NCI-H226 (cell line): ENCODE measurements around the gene CFAP97D2.

Experiments
- DNase-seq: peaks from one replicate; pipeline ENCODE4 v3.0.0-alpha.2; 2015

Gene CFAP97D2

DNA sequence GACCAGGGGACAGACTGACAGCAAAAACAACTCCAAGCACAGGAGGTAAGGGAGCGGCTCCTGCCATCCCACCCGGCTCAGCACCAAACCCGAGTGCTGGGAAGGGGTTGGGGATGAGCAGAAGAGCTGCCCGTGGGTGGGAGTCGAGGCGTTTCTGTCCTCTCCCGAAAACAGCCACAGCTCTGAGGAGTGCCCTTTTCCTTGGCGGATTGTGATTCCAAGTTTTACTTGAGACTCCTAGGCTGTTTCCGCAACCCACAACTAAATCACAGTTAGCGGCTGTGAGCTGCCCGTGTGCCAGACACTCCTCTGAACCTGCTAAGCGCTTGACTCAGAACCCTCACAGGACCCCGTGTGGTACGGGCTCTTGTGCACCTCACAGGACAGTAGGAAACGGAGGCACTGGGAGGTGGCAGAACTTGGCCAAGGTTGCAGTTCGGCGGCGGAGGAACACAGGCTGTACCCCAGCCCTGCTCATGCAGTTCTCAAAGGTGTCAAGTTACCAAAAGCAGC, 21.4 kb downstream of the CFAP97D2 start:
- no peak for DNase-seq

DNA sequence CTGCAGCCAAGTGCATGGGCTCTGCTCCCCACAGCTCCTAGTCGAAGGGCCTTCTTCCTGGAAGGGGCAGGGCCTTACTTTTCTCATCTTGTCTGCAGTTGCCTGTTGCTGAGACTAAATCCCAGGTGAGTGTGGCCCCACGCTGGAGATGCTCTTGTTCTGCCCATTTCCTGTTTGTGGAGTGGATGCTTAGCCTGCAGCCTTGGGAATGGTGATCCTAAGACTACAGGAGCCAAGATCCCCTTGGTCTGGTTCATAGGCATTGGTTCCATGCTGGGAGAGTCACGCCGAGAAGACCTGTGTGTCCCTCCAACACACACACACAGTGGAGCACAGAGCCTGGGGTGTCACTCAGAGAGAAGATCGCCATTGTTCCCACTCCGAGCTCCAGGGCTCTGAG, 23.5 kb downstream of the CFAP97D2 start:
- no peak for DNase-seq

DNA sequence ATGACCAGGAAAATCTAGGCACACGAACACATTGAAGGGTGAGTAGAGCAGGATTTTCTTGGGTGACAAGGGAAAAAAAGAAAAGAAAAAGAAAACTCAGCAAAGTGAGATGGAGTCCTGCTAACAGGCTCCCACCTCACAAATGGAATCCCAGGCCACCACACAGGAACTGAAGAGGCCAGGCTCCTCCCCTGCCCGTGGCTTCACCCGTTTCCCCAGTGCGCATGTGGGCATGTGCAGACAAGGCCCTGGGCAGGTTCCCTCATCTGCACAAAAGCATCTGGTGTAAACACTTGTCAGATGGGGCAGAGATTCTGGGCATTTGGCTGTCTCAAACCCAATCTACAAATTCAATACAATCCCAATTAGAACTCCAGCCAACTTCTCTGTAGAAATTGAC, 24.5 kb downstream of the CFAP97D2 start:
- DNase-seq: no peak

DNA sequence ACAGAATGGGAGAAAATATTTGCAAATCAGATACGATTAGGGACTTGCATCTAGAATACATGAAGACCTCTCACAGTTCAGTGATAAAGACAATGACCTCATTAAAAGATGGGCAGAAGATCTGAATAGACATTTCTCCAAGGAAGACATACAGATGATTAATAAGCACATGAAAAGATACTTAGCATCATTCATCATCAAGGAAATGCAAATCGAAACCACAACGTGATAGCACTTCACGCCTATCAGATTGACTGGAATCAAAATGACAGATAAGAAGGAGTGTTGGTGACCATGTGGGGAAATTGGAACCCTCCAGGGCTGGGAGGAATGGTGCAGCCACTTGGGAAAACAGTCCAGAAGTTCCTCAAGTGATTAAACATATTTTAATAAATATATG, 25.8 kb downstream of the CFAP97D2 start:
- no peak for DNase-seq

DNA sequence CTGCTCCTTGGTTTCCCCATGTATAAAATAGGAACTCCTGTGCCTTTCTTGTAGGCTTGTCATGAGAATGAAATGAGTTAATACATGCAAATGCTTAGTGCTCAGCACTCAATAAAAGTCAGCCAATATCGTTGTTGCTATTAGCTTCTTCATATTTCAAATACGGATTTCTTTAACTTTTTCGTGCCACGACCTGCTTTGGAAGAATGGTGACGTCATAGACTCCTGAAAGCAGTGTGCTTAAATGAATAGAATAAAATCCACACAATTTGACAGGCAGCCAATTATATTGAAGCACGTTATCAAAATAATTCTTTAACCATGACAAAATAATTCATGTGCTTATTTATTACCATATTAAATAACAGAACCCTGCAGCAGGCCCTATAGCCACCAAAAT, 29.1 kb downstream of the CFAP97D2 start:
- no peak for DNase-seq

DNA sequence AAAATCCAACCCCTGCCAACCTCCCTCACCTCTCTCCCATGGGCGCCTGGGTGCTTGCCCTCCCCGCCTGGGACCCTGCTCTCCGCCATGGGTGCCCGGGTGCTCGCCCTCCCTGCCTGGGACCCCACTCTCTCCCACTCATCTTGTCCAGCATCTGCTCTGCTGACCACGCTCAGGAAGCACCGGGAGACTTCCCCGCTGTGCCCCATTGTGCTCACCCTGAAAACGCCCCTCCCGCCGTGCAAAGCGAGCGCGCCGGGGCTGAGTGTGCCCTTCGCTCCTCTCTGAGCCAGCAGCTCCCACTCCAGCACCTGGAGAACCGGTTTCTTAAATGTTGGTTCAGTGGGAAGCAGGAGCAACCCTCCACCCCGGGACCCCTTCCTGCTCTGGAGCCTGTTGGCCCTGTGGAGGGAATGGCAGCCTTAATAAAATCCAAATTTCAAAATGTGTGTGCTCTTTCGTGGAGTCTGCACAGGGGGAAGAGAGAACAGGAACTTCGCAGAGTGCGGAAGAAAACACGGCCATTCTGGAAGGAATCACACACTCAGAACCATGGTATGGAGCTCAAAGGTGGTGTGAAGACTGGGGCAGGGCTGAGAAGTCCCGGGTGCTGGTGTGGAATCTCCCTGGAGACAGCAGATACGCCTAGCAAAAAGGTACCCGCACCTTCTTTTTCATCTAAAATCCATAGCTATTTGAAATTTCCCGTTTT, 32.5 kb downstream of the CFAP97D2 start:
- DNase-seq: no peak

DNA sequence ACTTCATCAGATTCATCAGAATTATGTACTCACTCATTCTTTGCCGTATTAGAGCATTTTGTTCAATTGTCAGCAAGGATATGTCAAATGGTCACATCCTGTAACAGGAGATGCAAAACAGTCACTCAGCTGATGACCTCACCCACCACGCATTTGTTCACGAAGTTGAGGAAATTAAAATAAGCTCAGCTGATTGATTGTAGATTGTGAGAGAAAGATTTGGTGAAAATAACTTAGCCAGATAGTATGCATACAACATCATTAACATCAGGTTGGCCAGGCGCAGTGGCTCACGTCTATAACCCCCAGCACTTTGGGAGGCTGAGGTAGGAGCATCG, 33.1 kb downstream of the CFAP97D2 start:
- DNase-seq: no peak

DNA sequence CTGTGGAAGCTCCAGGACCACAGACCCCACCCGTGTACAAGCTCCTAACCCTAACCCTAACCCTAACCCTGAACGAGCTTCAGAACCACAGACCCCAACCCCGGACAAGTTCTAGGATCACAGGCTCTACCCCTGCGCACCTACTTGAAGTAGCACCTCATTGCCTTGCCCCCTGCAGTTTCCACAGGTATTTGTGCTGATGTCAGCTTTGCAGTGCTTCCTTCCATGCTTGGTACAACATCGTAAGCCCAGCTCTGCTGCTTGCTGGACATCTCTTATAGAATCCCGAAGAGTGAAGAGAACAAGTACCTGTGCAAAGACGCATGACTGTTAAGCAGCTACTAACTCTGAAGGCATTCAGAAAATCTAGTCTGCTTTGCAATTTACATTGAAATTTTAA, 34.9 kb downstream of the CFAP97D2 start:
- no peak for DNase-seq

DNA sequence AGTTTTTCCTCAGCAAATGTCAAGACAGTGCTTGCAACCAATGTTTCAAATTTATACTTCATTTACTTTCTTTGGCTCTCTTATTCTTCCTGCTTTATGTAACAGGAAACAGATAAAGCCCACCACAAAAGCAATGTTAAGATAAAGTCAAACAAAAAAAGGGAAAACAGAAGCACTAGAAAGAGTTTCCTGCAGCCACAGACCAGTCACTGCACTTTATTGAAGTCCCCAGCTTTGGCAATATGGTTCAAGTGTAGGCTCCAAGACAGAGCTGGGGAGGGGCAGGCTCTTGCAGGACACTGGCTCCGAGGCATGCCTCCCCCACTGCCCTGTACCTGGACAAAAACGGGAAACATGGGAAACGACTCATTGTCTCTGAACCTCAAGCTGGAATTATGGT, 40.3 kb downstream of the CFAP97D2 start:
- no peak for DNase-seq

DNA sequence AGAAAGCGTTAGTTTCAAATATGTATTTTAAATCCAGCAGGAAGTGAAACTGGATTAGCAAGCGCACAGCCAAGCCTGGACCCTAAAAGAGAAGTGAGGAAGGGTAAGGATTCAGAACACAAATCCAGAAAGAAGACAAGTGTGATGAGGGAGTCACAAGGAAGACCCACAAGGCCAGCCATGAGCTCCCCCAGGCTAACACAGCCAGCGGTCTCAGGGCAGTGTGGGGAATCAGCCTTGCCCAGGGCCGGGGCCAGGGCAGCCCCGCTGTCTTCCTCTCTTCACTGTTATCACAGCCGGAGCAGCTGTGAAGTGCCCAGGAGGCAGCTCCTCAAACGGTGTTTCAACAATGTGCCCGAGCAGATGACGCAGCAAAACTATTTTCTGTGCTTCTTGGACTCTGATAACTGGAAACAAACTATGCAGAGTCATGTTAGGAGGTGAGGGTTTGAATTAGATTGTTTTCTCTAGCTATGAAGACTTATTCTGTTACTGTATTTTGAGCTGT, 43.5 kb downstream of the CFAP97D2 start:
- no peak for DNase-seq

DNA sequence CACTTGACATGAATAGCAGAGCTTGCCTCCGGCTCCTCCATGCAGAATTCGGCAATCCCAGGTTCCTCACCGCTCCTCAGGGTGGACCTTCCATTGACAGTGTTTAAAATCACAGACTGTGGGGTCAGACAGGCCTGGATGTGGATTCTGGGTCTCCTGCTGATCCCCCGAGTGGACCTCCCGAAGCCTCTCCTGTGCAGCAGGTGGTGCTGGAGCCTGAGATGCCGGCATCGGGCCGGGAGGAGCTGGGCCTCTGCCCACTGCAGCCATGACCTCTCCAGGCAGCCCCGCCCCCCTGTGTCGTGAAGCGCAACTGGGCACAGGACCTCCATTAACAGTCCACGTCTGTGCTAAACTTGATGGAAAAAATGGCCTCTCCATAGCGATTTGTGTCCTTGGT, 45.1 kb downstream of the CFAP97D2 start:
- DNase-seq: no peak

DNA sequence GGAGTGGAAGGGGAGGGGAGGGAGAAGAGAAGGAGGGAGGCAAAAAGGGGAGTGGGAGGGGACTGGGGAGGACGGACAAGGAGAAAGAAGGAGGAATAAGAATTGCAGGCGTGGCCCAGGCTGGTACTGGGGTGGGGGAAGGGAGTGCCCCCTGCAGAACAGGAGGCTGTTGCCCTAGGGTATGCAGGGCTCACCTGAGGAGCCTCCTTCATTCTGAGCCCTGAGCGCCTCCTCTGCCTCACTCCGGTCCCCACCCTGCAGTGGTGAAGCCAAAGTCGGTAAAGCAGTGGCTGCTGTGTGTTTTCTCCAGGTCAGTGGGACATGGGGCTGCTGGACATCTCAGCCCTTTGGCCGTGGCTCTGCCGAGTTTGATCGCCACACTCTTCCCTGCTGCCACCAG, 46.6 kb downstream of the CFAP97D2 start:
- DNase-seq: no peak

DNA sequence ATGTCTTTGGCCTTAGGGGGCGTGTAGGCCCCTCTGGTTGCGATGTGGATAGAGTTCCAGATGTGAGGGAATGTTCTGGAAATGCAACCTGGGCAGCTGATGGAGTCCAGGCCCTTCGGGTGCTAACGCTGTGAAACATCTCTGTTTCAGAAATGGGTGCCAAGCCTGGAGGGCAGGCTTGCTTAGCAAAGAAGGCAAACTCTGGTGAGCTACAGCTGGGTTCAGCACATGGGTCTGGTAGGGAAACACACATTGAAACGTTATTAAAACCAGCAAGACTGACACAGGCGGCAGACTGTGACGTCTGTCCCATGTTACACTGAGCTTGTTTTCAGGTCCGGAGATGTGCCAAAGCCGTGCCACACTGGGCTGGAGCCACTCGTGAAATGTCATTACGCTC, 47.0 kb downstream of the CFAP97D2 start:
- no peak for DNase-seq

DNA sequence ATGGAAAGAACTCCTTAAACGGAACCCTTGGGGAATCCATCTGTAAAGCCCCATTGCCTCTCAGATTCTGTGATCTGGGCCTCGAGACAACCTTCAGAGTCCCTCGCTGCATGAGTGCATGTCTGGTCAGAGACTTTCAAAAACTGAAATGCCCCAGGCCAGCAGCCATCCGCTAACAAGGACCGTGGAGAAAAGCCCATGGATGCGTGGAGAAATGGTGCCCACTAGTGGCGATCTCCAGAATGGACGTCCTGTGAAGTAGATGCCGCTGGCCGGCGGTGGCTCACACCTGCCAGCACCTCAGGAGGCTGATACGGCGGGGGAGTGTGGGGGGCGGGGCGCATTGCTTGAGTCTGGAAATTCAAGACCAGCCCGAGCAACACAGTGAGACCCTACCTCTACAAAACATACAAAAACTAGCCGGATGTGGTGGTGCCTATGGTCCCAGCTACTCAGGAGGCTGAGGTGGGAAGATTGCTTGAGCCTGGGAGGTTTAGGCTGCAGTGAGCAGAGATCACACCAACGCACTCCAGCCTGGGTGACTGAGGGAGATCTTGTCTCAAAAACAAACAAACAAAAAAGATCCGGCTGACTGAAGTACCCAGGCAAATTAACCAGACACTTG, 47.8 kb downstream of the CFAP97D2 start:
- DNase-seq: peak; percentile 66

DNA sequence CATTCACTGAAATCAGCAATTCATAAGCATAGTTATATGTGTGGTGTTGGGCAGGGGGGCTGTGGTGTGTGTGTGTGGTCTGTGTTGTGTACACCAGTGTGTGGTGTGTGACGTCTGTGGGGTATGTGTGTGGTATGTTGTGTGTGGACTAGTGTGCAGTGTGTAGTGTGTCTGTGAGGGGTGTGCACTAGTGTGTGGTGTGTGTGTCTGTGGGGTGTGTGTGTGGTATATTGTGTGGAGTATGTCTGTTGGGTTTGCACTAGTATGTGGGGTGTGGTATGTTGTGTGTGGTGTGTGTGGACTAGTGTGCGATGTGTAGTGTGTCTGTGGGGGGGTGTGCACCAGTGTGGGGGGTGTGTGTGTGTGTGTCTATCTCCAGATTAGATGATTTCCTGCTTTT, 48.5 kb downstream of the CFAP97D2 start:
- DNase-seq: no peak

DNA sequence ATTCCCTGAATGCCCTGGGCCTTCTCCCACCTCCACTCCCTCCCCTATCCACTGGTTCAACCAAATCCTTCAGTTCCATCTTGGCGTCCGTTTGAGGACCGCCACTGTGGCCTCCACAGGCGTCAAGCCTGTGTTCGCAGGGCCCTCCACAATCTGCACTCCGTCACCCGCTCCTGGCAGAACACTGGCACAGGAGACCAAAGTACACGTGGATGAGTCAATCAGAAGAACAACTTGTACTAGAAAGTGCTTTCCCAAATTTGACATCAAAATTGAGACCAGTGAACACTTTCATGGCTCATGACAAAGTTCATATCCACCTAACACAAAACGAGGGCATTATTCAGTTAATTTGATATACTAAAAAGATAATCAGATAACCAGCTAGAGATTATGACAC, 49.1 kb downstream of the CFAP97D2 start:
- DNase-seq: no peak

DNA sequence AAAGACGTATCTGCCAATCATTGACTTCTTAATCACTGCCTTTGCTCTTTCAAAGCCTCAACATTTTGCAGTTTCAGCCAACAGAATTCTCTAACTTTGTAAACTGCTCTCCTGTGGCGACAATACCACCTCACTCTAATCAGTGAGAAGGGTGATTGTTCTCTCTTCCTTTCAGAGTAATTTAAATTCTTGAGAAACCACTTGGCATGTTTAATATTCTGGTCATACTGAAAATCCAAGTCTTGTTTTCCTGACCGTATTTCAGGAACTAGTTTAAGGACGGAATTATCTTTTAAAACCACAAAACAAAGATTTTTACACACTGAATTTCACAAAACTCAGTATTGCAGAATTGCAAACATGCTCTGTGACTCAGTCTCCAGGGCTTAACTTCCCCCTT, 50.4 kb downstream of the CFAP97D2 start:
- no peak for DNase-seq

DNA sequence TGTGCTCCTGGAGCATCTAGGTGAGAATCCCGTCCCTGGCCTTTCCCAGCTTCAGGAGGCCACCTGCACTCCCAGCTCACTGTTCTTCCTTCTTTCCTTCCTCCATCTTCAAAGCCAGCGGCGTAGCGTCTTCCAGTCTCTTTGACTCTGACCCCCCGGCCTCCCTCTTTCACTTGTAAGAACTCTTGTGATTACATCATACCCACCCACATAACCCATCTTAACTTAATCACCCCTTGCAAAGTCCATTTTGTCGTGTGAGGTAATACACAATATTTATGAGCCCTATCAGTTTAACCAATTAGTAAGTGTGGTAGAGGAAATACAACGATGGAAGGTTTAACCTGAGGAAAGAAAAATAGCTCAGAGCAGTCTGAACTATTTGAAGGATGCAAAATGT, 51.1 kb downstream of the CFAP97D2 start:
- no peak for DNase-seq

DNA sequence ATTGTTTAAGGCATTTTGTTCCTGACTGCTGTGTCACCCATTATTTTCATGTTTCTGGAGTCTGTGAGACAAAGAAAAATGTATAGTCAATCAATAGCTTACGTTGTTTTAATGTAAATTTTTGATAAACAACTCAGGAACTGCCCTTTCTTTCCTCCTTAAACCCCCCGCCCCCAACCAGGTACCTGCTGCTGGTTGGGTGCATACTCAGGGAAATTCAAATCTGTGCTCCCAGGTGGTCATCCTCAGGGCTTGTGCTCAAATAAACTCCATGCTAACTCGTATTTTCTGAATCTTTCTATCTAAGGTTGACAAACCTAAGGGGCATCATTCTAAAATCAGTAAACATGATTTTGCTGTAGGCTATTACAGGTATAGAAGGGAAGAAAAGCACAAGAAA, 51.5 kb downstream of the CFAP97D2 start:
- DNase-seq: no peak

DNA sequence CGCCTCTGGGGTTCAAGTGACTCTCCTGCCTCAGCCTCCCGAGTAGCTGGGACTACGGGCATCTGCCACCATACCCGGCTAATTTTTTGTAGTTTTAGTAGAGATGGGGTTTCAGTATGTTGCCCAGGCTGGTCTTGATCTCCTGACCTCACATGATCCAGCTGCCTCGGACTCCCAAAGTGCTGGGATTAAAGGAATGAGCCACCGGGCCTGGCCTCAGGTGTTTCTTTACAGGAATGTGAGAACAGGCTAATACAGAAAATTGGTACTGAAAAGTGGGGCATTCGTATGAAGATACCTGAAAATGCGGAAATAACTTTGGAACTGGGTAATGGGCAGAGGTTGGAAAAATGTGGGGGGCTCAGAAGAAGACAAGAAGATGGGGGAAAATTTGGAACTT, 52.8 kb downstream of the CFAP97D2 start:
- DNase-seq: no peak

DNA sequence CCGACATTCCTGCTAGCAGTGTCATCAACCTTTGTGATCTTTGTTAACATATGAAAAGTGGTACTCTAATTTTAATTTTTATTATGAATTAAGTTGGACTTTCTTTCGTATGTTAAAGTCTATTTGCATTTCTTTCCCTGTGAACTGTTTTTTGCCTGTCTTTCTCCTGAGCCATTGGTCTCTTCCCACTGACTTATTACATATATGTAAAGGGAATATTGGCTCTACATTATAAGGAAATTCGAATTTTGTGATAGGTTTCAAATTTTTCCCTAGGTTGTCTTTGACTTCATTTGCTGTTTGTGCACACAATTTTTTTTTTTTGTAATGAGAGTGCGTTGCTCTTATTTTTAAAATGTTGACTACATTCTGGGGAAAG, 55.2 kb downstream of the CFAP97D2 start:
- no peak for DNase-seq

DNA sequence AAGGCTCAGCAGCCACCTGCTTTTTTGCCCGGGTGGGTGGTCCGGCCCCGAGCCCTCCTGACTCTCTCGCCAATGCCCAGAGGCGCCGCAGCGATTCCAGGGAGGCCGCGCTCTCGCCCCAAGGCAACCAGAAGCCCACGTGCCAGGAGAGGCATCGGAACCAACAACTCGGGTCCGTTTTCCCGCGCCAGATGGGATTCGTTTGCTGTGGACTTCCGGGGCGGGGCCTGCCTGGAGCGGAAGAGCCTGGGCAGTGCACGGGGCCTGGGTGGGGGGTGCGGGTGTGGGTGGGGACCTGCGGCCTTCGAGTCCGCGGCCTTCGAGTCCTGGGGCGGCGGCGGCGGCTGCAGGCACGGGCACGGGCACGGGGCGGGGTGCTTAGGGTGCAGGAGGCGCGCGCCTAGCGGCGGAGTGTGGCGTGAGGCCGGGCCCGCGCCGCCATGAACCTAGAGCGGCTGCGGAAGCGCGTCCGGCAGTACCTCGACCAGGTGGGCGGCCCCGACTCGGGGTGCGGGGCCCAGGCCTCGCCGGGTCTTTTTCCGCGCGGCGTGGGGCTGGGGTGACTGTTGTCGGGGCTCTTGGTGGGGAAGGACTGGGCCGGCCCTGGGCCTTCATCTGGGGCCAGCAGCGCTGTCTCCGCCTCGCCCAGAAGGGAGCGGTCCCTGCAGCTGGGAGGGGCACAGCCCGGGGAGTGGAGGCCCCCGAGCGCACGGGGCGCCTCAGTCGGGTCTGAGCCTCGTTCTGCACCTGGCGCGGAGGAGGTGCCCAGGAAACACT, 55.8 kb downstream of the CFAP97D2 start, which contains the start of gene CDC16:
CDC16 (plus strand) TSS at position 253 of the 777 bp plus-strand sequence; CDS start at position 441, 188 bp downstream.
- DNase-seq: peak; percentile 90

DNA sequence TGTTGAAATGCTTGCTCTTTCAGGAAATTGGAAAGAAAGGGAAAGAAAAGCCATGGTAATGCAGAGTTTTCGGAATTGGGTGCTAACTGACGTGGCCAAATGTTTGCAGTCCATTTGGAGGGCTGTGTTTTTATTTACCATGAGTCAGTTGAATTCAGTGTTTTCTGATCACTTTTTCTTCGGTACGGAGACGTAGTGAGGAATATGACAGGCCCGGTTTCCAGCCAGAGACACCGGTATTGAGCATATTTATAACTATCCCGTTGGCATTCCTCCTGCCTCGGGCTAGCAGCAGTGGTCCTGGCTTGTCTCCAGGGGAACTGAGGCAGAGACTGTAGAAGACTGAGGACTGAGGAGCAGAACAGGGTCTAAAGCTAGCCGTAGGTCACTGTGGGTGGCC, 56.6 kb downstream of the CFAP97D2 start:
- no peak for DNase-seq

DNA sequence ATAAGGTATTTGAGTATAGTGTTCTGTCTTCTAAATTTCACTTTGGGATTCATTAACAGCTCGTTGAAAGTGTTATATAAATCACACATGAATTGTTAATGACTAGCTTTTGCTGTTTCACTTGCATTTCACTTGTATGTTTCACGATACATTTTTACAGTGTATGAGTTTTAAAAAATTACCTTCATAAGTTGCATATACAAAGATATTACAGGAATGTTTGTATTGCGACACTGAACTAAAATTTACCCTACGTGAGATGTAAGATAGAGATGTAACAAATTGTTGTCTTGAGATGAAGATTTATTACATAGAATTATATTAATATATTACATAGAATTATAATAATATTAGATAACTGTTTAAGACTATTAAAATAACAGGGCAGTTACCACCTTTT, 57.2 kb downstream of the CFAP97D2 start:
- no peak for DNase-seq
